ENCODE measurements around the gene AACS. TPM values are rescaled to one million over a fixed set of nuclear protein-coding genes. Genes with fewer than 3 reads are reported as not detected.
A peak's percentile ranks its signal among the peaks of the same experiment; 100 is the strongest.

Gene AACS
- total RNA-seq, 4 donors from 2014 or later: 38.0 to 53.3 (median 44.3) TPM

GRCh38 chr12:125184213-125184967 is 119.2 kb downstream of the AACS start:
- DNase-seq: no peak
- H3K36me3 ChIP-seq: no peaks in the 10 kb centered on the region
- 33 to 70% methylated on average over 7 to 12 of the region's 16 CpGs for WGBS, 2 donors
- no peaks in the 10 kb centered on the region for H3K9me3 ChIP-seq
- H3K27me3 ChIP-seq: peaks cover 5 to 95% (median 18%) of the 10 kb centered on the region in 4 donors
- TF ChIP-seq POLR2A (IDR thresholded peaks at IDR 0.05) (no peak), CTCF (IDR thresholded peaks at IDR 0.05) (no peak)
- peaks cover 20 to 42% (median 22%) of the 10 kb centered on the region in 3 donors for H3K4me1 ChIP-seq
- H3K4me3 ChIP-seq: no peak overlapping the region
- intact Hi-C loops (cut with DNase I): loop anchor here (10.0 kb wide), 1 partner anchor 220 kb away; no protein-coding TSS in a partner anchor
- no peak overlapping the region for H3K27ac ChIP-seq

- Histone ChIP-seq H3K27me3 (peaks cover 5 to 97% (median 20%) of the 10 kb centered on the region in 4 donors), H3K4me3 (peak overlapping the region in 3 of 4 donors; percentile 38 to 60 (median 50)), H3K4me1 (peaks cover 20 to 42% (median 22%) of the 10 kb centered on the region in 3 donors), H3K27ac (no peak overlapping the region), H3K9me3 (no peaks in the 10 kb centered on the region), H3K36me3 (no peaks in the 10 kb centered on the region)
- TF ChIP-seq CTCF (IDR thresholded peaks at IDR 0.05) (no peak), POLR2A (IDR thresholded peaks at IDR 0.05) (no peak)
- no peak for DNase-seq
- 17% methylated on average over 6 of the region's 21 CpGs; no CpG with 5 or more reads in 1 of the 2 donors for WGBS, 2 donors
- intact Hi-C loops (cut with DNase I): loop anchor here (10.0 kb wide), 1 partner anchor 219 kb away; no protein-coding TSS in a partner anchor
Observed at GRCh38 chr12:125185311-125185739, 120.1 kb downstream of the AACS start.

- TF ChIP-seq CTCF (IDR thresholded peaks at IDR 0.05) (peak in 5 of 6 experiments; percentile 14 to 72 (median 58)), POLR2A (IDR thresholded peaks at IDR 0.05) (peak in 1 of 4 donors; percentile 49)
- intact Hi-C loops (cut with DNase I): loop anchor here (10.0 kb wide), 1 partner anchor 219 kb away; no protein-coding TSS in a partner anchor
- Histone ChIP-seq H3K4me3 (peak within 1 kb of the TSS; percentile 25 to 60 (median 44)), H3K36me3 (no peaks in the 10 kb centered on the region), H3K4me1 (peaks cover 20 to 42% (median 22%) of the 10 kb centered on the region in 3 donors), H3K27ac (no peak within 1 kb of the TSS), H3K27me3 (peaks cover 5 to 93% (median 20%) of the 10 kb centered on the region in 4 donors), H3K9me3 (no peaks in the 10 kb centered on the region)
- no peak for DNase-seq
- WGBS, 2 donors: 0 to 2% methylated on average over 1 to 11 of the region's 71 CpGs
Observed at GRCh38 chr12:125185740-125186470, 120.7 kb downstream of the AACS start, which contains the start of gene TMEM132B. Gene TMEM132B, plus strand, starts transcription at chr12:125186386.

- intact Hi-C loops (cut with DNase I): loop anchor here (10.0 kb wide), 1 partner anchor 218 kb away; no protein-coding TSS in a partner anchor
- peaks cover 5 to 93% (median 20%) of the 10 kb centered on the region in 4 donors for H3K27me3 ChIP-seq
Observed at GRCh38 chr12:125186471-125187147, 121.4 kb downstream of the AACS start.

More at GRCh38 chr12:125186471-125187147, 121.4 kb downstream of the AACS start:
- H3K27ac ChIP-seq: no peak overlapping the region
- peaks cover 20 to 42% (median 22%) of the 10 kb centered on the region in 3 donors for H3K4me1 ChIP-seq
- TF ChIP-seq POLR2A (IDR thresholded peaks at IDR 0.05): no peak
- TF ChIP-seq CTCF (IDR thresholded peaks at IDR 0.05): no peak
- 0% methylated on average over 1 of the region's 90 CpGs; no CpG with 5 or more reads in 1 of the 2 donors for WGBS, 2 donors
- DNase-seq: no peak
- peak overlapping the region; percentile 25 to 60 (median 44) for H3K4me3 ChIP-seq
- H3K9me3 ChIP-seq: no peaks in the 10 kb centered on the region
- H3K36me3 ChIP-seq: no peaks in the 10 kb centered on the region

Data from esophagus squamous epithelium (tissue), 5 donors.